ENCODE measurements around the gene ITGB5. TPM values are rescaled to one million over a fixed set of nuclear protein-coding genes. Genes with fewer than 3 reads are reported as not detected.

The ITGB5 gene
- total RNA-seq, 6 experiments from 2014 or later, result 61.3 to 125 (median 98.4) TPM

GRCh38 chr3:124731760-124732159, 155.4 kb downstream of the ITGB5 start:
- intact Hi-C loops (cut with DNase I), result no loop called here
- H3K9me3 ChIP-seq, result no peaks in the 10 kb centered on the region
- ATAC-seq, result no peak

DNA sequence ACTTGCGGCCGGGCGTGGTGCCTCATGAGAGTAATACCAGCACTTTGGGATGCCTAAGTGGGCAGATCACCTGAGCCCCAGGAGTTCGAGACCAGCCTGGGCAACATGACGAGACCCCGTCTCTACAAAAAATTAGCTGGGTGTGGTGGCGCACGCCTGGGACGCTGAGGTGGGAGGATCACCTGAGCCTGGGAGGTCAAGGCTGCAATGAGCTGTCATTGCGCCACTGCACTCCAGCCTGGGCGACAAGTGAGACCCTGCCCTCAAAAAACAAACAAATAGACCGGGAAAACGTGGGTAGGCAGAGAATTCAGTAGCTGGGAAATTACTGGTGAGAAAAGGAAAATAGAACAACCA, 156.2 kb downstream of the ITGB5 start:
- Histone ChIP-seq H3K27ac (peak overlapping the region; percentile 78 to 83 (median 79)), H3K4me1 (peaks cover 0 to 22% (median 7%) of the 10 kb centered on the region in 4 donors), H3K27me3 (no peaks in the 10 kb centered on the region), H3K36me3 (peaks cover 0 to 9% (median 3%) of the 10 kb centered on the region in 4 donors), H3K4me3 (peak overlapping the region; percentile 88 to 92 (median 89)), H3K9me3 (no peaks in the 10 kb centered on the region)
- TF ChIP-seq POLR2A (IDR thresholded peaks at IDR 0.05) (no peak), CTCF (IDR thresholded peaks at IDR 0.05) (no peak)
- intact Hi-C loops (cut with DNase I), result no loop called here
- ATAC-seq (peak; percentile 15 to 61 (median 48)), DNase-seq (peak in 2 of 3 donors; percentile 50 to 54)
- 4% methylated on average over 13 of the region's 13 CpGs for WGBS (ENCODE audit: insufficient coverage, low coverage, low lambda C conversion rate, missing lambda C conversion rate)

More at GRCh38 chr3:124731760-124732159, 155.4 kb downstream of the ITGB5 start:
- H3K4me1 ChIP-seq, result peaks cover 0 to 22% (median 7%) of the 10 kb centered on the region in 4 donors
- DNase-seq, result no peak
- no peak for TF ChIP-seq CTCF (IDR thresholded peaks at IDR 0.05)
- TF ChIP-seq POLR2A (IDR thresholded peaks at IDR 0.05), result no peak
- H3K4me3 ChIP-seq, result no peak overlapping the region
- no peaks in the 10 kb centered on the region for H3K27me3 ChIP-seq
- 70% methylated on average over 3 of the region's 4 CpGs for WGBS (ENCODE audit: insufficient coverage, low coverage, low lambda C conversion rate, missing lambda C conversion rate)
- peaks cover 0 to 11% (median 4%) of the 10 kb centered on the region in 4 donors for H3K36me3 ChIP-seq
- H3K27ac ChIP-seq, result no peak overlapping the region

DNA sequence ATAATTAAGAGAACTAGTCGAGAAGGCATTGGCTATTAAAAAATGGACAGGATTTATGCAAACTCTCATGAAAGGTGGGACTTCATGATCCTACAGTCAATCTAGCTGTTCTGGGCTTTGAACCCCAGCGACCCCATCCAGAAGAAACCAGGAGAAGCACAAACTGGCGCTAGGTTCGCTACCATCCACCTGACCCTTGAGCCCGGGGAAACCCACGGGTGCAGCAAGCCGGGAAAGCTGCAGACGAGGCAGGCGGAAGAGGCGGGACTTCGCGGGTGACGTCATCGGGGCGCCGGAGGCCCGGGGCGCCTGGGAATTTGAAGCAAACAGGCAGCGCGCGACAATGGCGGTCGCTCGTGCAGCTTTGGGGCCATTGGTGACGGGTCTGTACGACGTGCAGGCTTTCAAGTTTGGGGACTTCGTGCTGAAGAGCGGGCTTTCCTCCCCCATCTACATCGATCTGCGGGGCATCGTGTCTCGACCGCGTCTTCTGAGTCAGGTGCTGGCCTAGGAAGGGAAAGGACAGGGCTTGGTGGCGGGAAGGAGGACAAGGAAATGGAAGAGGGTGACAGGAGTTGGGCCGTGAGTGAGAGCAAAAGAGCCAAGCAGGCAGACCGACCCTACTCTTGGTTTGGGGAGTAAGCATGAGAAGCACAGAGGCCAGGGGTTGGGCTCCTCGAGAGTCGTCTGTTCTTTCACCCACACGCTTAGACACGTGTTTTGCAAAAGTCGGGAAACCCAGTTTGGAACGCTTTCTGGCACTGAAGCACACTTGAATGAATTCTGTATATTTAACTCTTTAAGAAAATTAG, 156.8 kb downstream of the ITGB5 start, which contains the start of gene UMPS:
Gene UMPS, plus strand, starts transcription at position 324 of the 812 bp plus-strand sequence. Its CDS starts 20 bp downstream, at position 344.
- peak within 1 kb of the TSS; percentile 78 to 83 (median 79) for H3K27ac ChIP-seq
- intact Hi-C loops (cut with DNase I), result no loop called here
- WGBS (ENCODE audit: insufficient coverage, low coverage, low lambda C conversion rate, missing lambda C conversion rate), result 2% methylated on average over 26 of the region's 44 CpGs

GRCh38 chr3:124722589-124722988, 164.6 kb downstream of the ITGB5 start:
- Histone ChIP-seq H3K27ac (no peak overlapping the region), H3K9me3 (no peaks in the 10 kb centered on the region), H3K4me1 (no peaks in the 10 kb centered on the region), H3K4me3 (no peak overlapping the region), H3K36me3 (peaks cover 0 to 14% (median 7%) of the 10 kb centered on the region in 4 donors), H3K27me3 (no peaks in the 10 kb centered on the region)
- TF ChIP-seq POLR2A (IDR thresholded peaks at IDR 0.05) (no peak), CTCF (IDR thresholded peaks at IDR 0.05) (no peak)
- intact Hi-C loops (cut with DNase I), result no loop called here
- no peak for DNase-seq
- WGBS (ENCODE audit: insufficient coverage, low coverage, low lambda C conversion rate, missing lambda C conversion rate), result 73% methylated on average over 2 of the region's 2 CpGs
- ATAC-seq, result no peak

More for the DNA sequence above, 156.8 kb downstream of the ITGB5 start, which contains the start of gene UMPS:
- peaks cover 0 to 4% (median under 1%) of the 10 kb centered on the region in 4 donors for H3K36me3 ChIP-seq
- DNase-seq (peak; percentile 94 to 95 (median 95)), ATAC-seq (peak; percentile 97 to 99 (median 99))
- H3K27me3 ChIP-seq, result no peaks in the 10 kb centered on the region
- peak; percentile 87 for TF ChIP-seq POLR2A (IDR thresholded peaks at IDR 0.05)
- TF ChIP-seq CTCF (IDR thresholded peaks at IDR 0.05), result no peak
- no peaks in the 10 kb centered on the region for H3K9me3 ChIP-seq
- H3K4me1 ChIP-seq, result peaks cover 0 to 22% (median 7%) of the 10 kb centered on the region in 4 donors
- H3K4me3 ChIP-seq, result peak within 1 kb of the TSS; percentile 88 to 92 (median 89)

Data from right lobe of liver (tissue), 6 donors.